ENCODE results near the gene FOXA1.

Gene FOXA1

GRCh38 chr14:37599507-37600368 is 4.7 kb upstream of the FOXA1 start:
- no peak for TF ChIP-seq JUND (IDR thresholded peaks at IDR 0.05; ENCODE audit: low read depth)
- in situ Hi-C loops (cut with HindIII; ENCODE audit: low pct_unique_long_range_greater_than_20kb, low sequenced_read_pairs) = no loop called here
- peak in 1 of 2 experiments; percentile 88 for DNase-seq (ENCODE audit: low read depth in 1 of 2, low spot score in 1 of 2)

- no peak for TF ChIP-seq JUND (IDR thresholded peaks at IDR 0.05; ENCODE audit: low read depth)
- in situ Hi-C loops (cut with HindIII; ENCODE audit: low pct_unique_long_range_greater_than_20kb, low sequenced_read_pairs) = no loop called here
- peak in 1 of 2 experiments; percentile 46 for DNase-seq (ENCODE audit: low read depth in 1 of 2, low spot score in 1 of 2)
These were observed 3.9 kb upstream of the FOXA1 start for GRCh38 chr14:37598747-37599506.

GRCh38 chr14:37597914-37598746 is 3.1 kb upstream of the FOXA1 start:
- in situ Hi-C loops (cut with HindIII; ENCODE audit: low pct_unique_long_range_greater_than_20kb, low sequenced_read_pairs) = no loop called here
- no peak for TF ChIP-seq JUND (IDR thresholded peaks at IDR 0.05; ENCODE audit: low read depth)
- peak in 1 of 2 experiments; percentile 76 for DNase-seq (ENCODE audit: low read depth in 1 of 2, low spot score in 1 of 2)

- peak in 1 of 2 experiments; percentile 85 for DNase-seq (ENCODE audit: low read depth in 1 of 2, low spot score in 1 of 2)
- in situ Hi-C loops (cut with HindIII; ENCODE audit: low pct_unique_long_range_greater_than_20kb, low sequenced_read_pairs) = no loop called here
- no peak for TF ChIP-seq JUND (IDR thresholded peaks at IDR 0.05; ENCODE audit: low read depth)
These were observed 2.5 kb upstream of the FOXA1 start for GRCh38 chr14:37597538-37597913.

GRCh38 chr14:37596790-37597472 is 1.9 kb upstream of the FOXA1 start:
- in situ Hi-C loops (cut with HindIII; ENCODE audit: low pct_unique_long_range_greater_than_20kb, low sequenced_read_pairs) = no loop called here
- TF ChIP-seq JUND (IDR thresholded peaks at IDR 0.05; ENCODE audit: low read depth) = no peak
- no peak for DNase-seq (ENCODE audit: low read depth in 1 of 2, low spot score in 1 of 2)

- in situ Hi-C loops (cut with HindIII; ENCODE audit: low pct_unique_long_range_greater_than_20kb, low sequenced_read_pairs) = no loop called here
- peak in 1 of 2 experiments; percentile 94 for DNase-seq (ENCODE audit: low read depth in 1 of 2, low spot score in 1 of 2)
- peak; percentile 23; the same call in 1 of the 2 replicates for TF ChIP-seq JUND (IDR thresholded peaks at IDR 0.05; ENCODE audit: low read depth)
These were observed 966 bp upstream of the FOXA1 start for GRCh38 chr14:37595809-37596621.

- DNase-seq (ENCODE audit: low read depth in 1 of 2, low spot score in 1 of 2) = peak in 1 of 2 experiments; percentile 100
- TF ChIP-seq JUND (IDR thresholded peaks at IDR 0.05; ENCODE audit: low read depth) = no peak
- in situ Hi-C loops (cut with HindIII; ENCODE audit: low pct_unique_long_range_greater_than_20kb, low sequenced_read_pairs) = no loop called here
These were observed 645 bp downstream of the FOXA1 start for GRCh38 chr14:37594238-37594970.

GRCh38 chr14:37593511-37594237 is 1.4 kb downstream of the FOXA1 start:
- peak; percentile 10; the same call in 1 of the 2 replicates for TF ChIP-seq JUND (IDR thresholded peaks at IDR 0.05; ENCODE audit: low read depth)
- in situ Hi-C loops (cut with HindIII; ENCODE audit: low pct_unique_long_range_greater_than_20kb, low sequenced_read_pairs) = no loop called here
- no peak for DNase-seq (ENCODE audit: low read depth in 1 of 2, low spot score in 1 of 2)

GRCh38 chr14:37592482-37593408 is 2.3 kb downstream of the FOXA1 start:
- DNase-seq (ENCODE audit: low read depth in 1 of 2, low spot score in 1 of 2) = peak in 1 of 2 experiments; percentile 86
- in situ Hi-C loops (cut with HindIII; ENCODE audit: low pct_unique_long_range_greater_than_20kb, low sequenced_read_pairs) = no loop called here
- TF ChIP-seq JUND (IDR thresholded peaks at IDR 0.05; ENCODE audit: low read depth) = no peak

Data from T47D (cell line).